ENCODE measurements around the gene CRABP2. TPM values are rescaled to one million over a fixed set of nuclear protein-coding genes. Genes with fewer than 3 reads are reported as not detected.
A peak's percentile ranks its signal among the peaks of the same experiment; 100 is the strongest.

The CRABP2 gene
- total and polyA plus RNA-seq, 2 of the 13 experiments (the other 11 are each of a cell fraction or from before 2014, with no cell fraction given): 0.40 to 0.60 TPM

DNA sequence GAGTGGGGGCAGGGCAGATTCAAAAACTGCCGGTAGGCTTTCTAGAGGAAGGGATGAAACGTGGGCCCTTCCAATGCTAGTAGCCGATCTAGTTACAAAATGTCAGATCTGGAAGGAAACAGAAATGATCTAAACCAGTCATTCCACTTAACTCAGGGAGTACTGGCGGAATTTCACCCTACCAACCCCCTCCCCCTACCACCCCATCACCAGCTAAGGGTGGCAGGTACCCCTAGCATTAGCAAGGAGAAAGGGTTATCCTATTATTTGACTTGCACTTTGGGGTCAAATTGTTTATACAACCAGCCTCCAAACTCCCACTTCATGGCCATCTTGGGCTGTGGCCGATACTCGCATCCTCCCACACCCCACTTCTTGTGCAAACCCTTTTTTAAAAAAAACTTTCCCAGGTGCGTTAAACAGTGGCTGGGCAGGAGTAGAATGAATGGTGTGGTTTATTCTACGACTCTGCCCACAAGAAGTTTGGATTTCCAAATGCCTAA lies 36.1 kb upstream of the CRABP2 start:
- no peak for FAIRE-seq
- H3K27me3 ChIP-seq (ENCODE audit: control insufficient read depth in 1 of 2, insufficient read depth in 2 of 2, low read length in 2 of 2): no peaks in the 10 kb centered on the region; a peak in 1 of 5 replicates
- POLR2A ChIA-PET: interaction anchor here (0.7 to 3.3 kb wide), 12 partner anchors 9 to 1805 kb away, joined by 3 to 125 read pairs (median 4); partner anchors contain the start of genes CRABP2, HDGF, ISG20L2 and MEF2D
- peak overlapping the region; percentile 45 for H3K9ac ChIP-seq (ENCODE audit: insufficient read depth, low read depth, low read length)
- H4K20me1 ChIP-seq (ENCODE audit: insufficient read depth, low read length): peaks cover 11% of the 10 kb centered on the region
- H3K27ac ChIP-seq (ENCODE audit: extremely low read length, insufficient read depth, low read length): peak overlapping the region; percentile 64
- H3K4me3 ChIP-seq (replicated peaks in 1 of 3; ENCODE audit: insufficient read depth in 1 of 3, low read depth in 2 of 3, low read length in 3 of 3): peak overlapping the region in 2 of 3 experiments; percentile 7 to 27; a peak in 3 of 6 replicates
- CTCF ChIA-PET (ENCODE audit: low intra/inter-chr PET ratio, low total read pairs): no interaction called here
- peaks cover 24% of the 10 kb centered on the region for H3K79me2 ChIP-seq (ENCODE audit: insufficient read depth, low read length)
- 64% methylated on average over 8 of the region's 8 CpGs for whole genome bisulfite sequencing (ENCODE audit: low lambda C conversion rate)
- DNase-seq (ENCODE audit: low spot score): no peak
- no TSS peak for BruUV-seq (replicated peaks)
- no peak for ATAC-seq
- 0 out of 2 replicates have a peak, but pooled peaks have one; percentile 3 for TF ChIP-seq TOPORS (CRISPR knock-in tag; IDR thresholded peaks at IDR 0.05)
- 0 out of 2 replicates have a peak, but pooled peaks have one; percentile 40 for TF ChIP-seq NFIC (IDR thresholded peaks at IDR 0.05; ENCODE audit: low read length)
- no peak for TF ChIP-seq FOXK1 (CRISPR knock-in tag; IDR thresholded peaks at IDR 0.05; ENCODE audit: borderline replicate concordance, low read depth)
- TF ChIP-seq PHF5A (CRISPR knock-in tag; IDR thresholded peaks at IDR 0.05; ENCODE audit: low read depth, unreplicated experiment): peak; percentile 9
- TF ChIP-seq, protein P1, sequence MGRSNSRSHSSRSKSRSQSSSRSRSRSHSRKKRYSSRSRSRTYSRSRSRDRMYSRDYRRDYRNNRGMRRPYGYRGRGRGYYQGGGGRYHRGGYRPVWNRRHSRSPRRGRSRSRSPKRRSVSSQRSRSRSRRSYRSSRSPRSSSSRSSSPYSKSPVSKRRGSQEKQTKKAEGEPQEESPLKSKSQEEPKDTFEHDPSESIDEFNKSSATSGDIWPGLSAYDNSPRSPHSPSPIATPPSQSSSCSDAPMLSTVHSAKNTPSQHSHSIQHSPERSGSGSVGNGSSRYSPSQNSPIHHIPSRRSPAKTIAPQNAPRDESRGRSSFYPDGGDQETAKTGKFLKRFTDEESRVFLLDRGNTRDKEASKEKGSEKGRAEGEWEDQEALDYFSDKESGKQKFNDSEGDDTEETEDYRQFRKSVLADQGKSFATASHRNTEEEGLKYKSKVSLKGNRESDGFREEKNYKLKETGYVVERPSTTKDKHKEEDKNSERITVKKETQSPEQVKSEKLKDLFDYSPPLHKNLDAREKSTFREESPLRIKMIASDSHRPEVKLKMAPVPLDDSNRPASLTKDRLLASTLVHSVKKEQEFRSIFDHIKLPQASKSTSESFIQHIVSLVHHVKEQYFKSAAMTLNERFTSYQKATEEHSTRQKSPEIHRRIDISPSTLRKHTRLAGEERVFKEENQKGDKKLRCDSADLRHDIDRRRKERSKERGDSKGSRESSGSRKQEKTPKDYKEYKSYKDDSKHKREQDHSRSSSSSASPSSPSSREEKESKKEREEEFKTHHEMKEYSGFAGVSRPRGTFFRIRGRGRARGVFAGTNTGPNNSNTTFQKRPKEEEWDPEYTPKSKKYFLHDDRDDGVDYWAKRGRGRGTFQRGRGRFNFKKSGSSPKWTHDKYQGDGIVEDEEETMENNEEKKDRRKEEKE (IDR thresholded peaks at IDR 0.05): no peak
- TF ChIP-seq RBM22 (optimal IDR thresholded peaks at IDR 0.05; ENCODE audit: low read length): peak; percentile 47
- TF ChIP-seq GTF3A (CRISPR knock-in tag; conservative IDR thresholded peaks at IDR 0.05): 0 out of 2 replicates have a peak, but pooled peaks have one; percentile 9
- TF ChIP-seq, protein P2, sequence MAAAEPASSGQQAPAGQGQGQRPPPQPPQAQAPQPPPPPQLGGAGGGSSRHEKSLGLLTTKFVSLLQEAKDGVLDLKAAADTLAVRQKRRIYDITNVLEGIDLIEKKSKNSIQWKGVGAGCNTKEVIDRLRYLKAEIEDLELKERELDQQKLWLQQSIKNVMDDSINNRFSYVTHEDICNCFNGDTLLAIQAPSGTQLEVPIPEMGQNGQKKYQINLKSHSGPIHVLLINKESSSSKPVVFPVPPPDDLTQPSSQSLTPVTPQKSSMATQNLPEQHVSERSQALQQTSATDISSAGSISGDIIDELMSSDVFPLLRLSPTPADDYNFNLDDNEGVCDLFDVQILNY (CRISPR knock-in tag; conservative IDR thresholded peaks at IDR 0.05): 0 out of 2 replicates have a peak, but pooled peaks have one; percentile 1
- 0 out of 2 replicates have a peak, but pooled peaks have one; percentile 2 for TF ChIP-seq HOXA5 (CRISPR knock-in tag; IDR thresholded peaks at IDR 0.05)
- H2AFZ ChIP-seq (ENCODE audit: low read length): no peak overlapping the region
- in situ Hi-C loops (cut with HindIII; ENCODE audit: extremely low pct_ligation_motif_present, low pct_unique_long_range_greater_than_20kb): no loop called here
- peaks cover 11 to 37% of the 10 kb centered on the region in 2 experiments; a peak in 4 of 5 replicates for H3K36me3 ChIP-seq (replicated peaks in 1 of 2; ENCODE audit: control insufficient read depth in 1 of 2, insufficient read depth in 2 of 2, low read length in 2 of 2)
- H3K4me2 ChIP-seq (ENCODE audit: low read depth, low read length): peak overlapping the region; percentile 69
- intact Hi-C loops (cut with micrococcal nuclease; ENCODE audit: unreplicated experiment): loop anchor here (1.0 kb wide), 1 partner anchor 26 kb away; the partner anchor contains the start of gene PRCC
- H3K9me3 ChIP-seq (ENCODE audit: low read length): no peaks in the 10 kb centered on the region
- peaks cover 29% of the 10 kb centered on the region for H3K4me1 ChIP-seq (ENCODE audit: insufficient read depth, low read length)
